GM12874 (cell line): ENCODE results near the gene PLXNA4.

Experiments
- TF ChIP-seq, protein P1 (sequence below): IDR thresholded peaks from 2 replicates; pipeline ENCODE4 v1.5.1; 2011; ENCODE audit warnings: low read depth, mild to moderate bottlenecking, control low read depth, low read length, moderate library complexity; ENCODE audit not compliant: insufficient read depth

PLXNA4 gene

GRCh38 chr7:132518839-132519173 lies 57.5 kb downstream of the PLXNA4 start:
- TF ChIP-seq, protein P1, sequence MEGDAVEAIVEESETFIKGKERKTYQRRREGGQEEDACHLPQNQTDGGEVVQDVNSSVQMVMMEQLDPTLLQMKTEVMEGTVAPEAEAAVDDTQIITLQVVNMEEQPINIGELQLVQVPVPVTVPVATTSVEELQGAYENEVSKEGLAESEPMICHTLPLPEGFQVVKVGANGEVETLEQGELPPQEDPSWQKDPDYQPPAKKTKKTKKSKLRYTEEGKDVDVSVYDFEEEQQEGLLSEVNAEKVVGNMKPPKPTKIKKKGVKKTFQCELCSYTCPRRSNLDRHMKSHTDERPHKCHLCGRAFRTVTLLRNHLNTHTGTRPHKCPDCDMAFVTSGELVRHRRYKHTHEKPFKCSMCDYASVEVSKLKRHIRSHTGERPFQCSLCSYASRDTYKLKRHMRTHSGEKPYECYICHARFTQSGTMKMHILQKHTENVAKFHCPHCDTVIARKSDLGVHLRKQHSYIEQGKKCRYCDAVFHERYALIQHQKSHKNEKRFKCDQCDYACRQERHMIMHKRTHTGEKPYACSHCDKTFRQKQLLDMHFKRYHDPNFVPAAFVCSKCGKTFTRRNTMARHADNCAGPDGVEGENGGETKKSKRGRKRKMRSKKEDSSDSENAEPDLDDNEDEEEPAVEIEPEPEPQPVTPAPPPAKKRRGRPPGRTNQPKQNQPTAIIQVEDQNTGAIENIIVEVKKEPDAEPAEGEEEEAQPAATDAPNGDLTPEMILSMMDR, result no peak

GRCh38 chr7:132518102-132518838 lies 58.0 kb downstream of the PLXNA4 start:
- TF ChIP-seq, protein P1, result peak; percentile 66

DNA sequence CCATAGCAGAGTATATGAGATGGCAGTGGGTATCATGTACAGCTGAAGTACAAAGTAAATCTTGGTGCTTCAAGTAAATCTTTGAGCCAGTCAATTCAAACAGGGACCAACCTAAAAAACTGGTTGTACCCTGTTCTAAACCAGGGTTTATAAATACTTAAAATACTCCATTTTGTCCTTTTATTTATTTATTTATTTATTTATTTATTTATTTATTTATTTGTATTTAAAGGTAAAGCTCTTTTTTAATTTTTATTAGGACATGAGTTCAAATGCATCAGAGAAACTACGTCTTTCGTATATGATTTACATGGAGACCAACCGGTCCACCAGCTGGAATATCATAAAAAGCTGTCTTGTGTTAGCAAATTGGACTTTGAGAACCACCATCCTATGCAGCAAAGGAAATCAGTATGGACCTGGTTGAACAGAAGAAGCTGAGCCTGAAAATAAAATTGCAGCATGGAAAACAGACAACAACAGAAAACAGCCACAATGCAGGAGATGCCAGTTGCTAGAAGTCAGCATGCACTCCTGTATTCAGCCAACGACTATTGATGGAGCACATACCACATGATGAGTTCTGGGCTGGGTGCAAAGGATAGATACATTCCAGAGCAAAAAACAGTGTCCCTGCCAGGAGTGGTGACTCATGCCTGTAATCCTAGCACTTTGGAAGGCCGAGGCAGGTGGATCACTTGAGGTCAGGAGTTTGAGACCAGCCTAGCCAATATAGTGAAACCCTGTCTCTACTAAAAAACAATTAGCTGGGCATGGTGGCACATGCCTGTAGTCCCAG lies 60.0 kb downstream of the PLXNA4 start:
- TF ChIP-seq, protein P1, result no peak

GRCh38 chr7:132515181-132515580 lies 61.1 kb downstream of the PLXNA4 start:
- TF ChIP-seq, protein P1, result no peak

GRCh38 chr7:132514430-132514829 lies 61.8 kb downstream of the PLXNA4 start:
- TF ChIP-seq, protein P1, result no peak

GRCh38 chr7:132511921-132512320 lies 64.3 kb downstream of the PLXNA4 start:
- TF ChIP-seq, protein P1, result no peak

GRCh38 chr7:132511387-132511786 lies 64.9 kb downstream of the PLXNA4 start:
- TF ChIP-seq, protein P1, result no peak
